ENCODE measurements around the gene MBD5. TPM values are rescaled to one million over a fixed set of nuclear protein-coding genes. Genes with fewer than 3 reads are reported as not detected.

Gene MBD5
- total RNA-seq, 1 donor from 2014 or later, result 42.1 TPM

DNA sequence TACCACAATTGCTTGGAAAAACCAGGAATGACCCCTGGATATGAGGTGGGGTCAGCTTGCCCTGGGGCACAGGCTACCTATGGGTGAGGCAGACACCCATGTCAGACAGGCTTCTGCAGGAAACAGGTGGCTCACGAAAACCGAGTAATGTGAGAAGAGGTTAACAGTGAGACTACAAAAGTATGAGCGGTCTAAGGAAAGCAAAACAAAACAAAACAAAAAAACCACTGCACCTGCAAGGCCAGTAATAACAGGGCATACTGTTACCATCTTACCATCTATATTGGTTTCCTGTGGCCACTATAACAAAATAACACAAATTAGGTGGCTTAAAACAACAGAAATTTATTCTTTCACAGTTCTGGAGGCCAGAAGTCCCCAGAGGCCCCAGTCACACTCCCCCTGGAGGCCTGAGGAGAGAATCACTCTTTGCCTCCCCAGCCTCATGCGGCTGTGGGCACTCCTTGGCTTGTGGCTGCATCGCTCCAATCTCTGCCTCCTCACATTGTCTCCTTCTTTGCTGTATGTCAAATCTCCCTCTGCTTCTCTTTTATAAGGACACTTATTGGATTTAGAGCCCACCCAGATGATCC lies 537.0 kb downstream of the MBD5 start:
- H3K27me3 ChIP-seq, result no peaks in the 10 kb centered on the region
- H3K27ac ChIP-seq, result no peak overlapping the region
- no peak for DNase-seq
- no peaks in the 10 kb centered on the region for H3K4me1 ChIP-seq
- TF ChIP-seq, protein P1, sequence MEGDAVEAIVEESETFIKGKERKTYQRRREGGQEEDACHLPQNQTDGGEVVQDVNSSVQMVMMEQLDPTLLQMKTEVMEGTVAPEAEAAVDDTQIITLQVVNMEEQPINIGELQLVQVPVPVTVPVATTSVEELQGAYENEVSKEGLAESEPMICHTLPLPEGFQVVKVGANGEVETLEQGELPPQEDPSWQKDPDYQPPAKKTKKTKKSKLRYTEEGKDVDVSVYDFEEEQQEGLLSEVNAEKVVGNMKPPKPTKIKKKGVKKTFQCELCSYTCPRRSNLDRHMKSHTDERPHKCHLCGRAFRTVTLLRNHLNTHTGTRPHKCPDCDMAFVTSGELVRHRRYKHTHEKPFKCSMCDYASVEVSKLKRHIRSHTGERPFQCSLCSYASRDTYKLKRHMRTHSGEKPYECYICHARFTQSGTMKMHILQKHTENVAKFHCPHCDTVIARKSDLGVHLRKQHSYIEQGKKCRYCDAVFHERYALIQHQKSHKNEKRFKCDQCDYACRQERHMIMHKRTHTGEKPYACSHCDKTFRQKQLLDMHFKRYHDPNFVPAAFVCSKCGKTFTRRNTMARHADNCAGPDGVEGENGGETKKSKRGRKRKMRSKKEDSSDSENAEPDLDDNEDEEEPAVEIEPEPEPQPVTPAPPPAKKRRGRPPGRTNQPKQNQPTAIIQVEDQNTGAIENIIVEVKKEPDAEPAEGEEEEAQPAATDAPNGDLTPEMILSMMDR (IDR thresholded peaks at IDR 0.05), result no peak
- no peaks in the 10 kb centered on the region for H3K9me3 ChIP-seq
- intact Hi-C loops (cut with DNase I), result no loop called here
- no peak overlapping the region for H3K4me3 ChIP-seq
- no peak for ATAC-seq
- H3K36me3 ChIP-seq, result no peaks in the 10 kb centered on the region

DNA sequence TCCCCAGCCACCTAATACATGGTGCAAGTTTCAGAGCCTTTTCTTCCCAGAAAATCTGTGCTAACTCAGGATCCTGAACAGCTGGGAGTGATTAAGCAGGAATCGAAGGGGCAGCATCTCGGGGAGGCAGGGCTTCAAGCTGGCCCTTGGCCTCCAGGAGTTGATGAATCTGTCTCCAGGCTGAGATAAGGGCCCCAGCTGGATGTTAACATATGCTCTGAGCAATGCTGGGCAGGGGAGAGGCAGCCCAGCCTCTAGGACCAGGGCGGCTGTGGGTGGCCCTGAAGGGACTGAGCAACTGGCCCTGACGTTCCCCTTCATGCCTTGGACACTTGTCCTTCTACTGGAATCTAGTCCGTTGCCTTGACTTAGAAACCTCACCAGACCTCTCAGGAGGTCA lies 539.6 kb downstream of the MBD5 start:
- intact Hi-C loops (cut with DNase I), result no loop called here
- Histone ChIP-seq H3K4me3 (no peak overlapping the region), H3K27ac (no peak overlapping the region), H3K9me3 (no peaks in the 10 kb centered on the region), H3K27me3 (no peaks in the 10 kb centered on the region), H3K36me3 (no peaks in the 10 kb centered on the region), H3K4me1 (no peaks in the 10 kb centered on the region)
- TF ChIP-seq, protein P1 (IDR thresholded peaks at IDR 0.05), result no peak
- ATAC-seq (no peak), DNase-seq (no peak)

DNA sequence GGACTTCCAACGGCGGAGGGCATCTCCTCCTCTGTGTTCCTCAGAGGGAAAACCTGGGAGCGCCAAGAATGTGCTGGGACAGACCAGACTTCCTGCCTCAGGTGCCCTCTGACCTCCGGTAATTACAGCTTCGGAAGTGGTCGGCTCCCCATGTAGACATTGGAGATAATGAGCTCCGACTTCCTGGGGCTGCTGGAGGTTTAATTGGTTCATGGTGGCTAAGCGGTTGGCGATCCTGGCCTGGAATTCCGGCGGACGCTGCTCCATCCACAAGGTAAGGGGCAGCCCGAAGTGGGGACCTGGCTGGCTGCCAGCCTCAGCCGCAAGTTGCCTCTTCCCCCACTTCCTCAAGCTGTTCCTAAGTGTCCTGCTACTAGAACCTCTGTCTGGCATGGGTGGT lies 540.5 kb downstream of the MBD5 start:
- TF ChIP-seq, protein P1 (IDR thresholded peaks at IDR 0.05), result no peak

DNA sequence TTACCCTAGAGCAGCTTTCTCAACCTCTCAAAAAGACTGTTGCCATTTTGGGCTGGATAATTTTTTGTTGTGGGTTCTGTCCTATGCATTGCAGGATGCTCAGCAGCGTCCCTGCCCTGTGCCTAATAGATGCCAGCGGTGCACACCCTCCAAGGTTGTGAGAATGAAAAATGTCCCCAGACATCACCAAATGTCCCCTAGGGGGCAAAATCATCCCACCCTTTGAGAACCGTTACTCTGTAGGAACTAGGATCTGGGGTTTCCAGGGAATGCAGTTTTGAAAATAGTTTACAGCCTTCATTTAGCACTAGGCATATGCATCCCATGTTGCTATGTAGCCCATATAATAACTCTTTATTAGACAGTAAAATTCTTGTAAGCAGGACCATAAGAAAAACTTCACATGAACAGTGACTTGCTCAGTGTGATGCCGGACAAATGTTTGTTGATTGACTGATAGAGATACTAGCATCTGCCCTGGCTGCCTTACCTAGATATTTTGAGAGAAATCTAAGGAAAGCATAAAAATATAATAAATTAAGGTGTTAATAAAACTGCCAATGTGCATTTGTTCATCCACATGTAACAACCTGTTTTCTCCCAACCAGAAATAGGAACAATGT lies 544.5 kb downstream of the MBD5 start:
- DNase-seq (no peak), ATAC-seq (peak; percentile 71)
- Histone ChIP-seq H3K4me3 (no peak overlapping the region), H3K9me3 (no peaks in the 10 kb centered on the region), H3K27ac (no peak overlapping the region), H3K4me1 (no peaks in the 10 kb centered on the region), H3K27me3 (no peaks in the 10 kb centered on the region), H3K36me3 (no peaks in the 10 kb centered on the region)
- intact Hi-C loops (cut with DNase I), result no loop called here
- TF ChIP-seq, protein P1 (IDR thresholded peaks at IDR 0.05), result peak; percentile 36

More for the DNA sequence above, 540.5 kb downstream of the MBD5 start:
- intact Hi-C loops (cut with DNase I), result no loop called here
- Histone ChIP-seq H3K27me3 (no peaks in the 10 kb centered on the region), H3K27ac (no peak overlapping the region), H3K4me3 (no peak overlapping the region), H3K36me3 (no peaks in the 10 kb centered on the region), H3K4me1 (no peaks in the 10 kb centered on the region), H3K9me3 (no peaks in the 10 kb centered on the region)
- ATAC-seq (no peak), DNase-seq (no peak)

Other genes with a start within 250 kb of the MBD5 start
- 19.0 TPM for gene ACVR2A, start 176.1 kb upstream of the MBD5 start, total RNA-seq
- 38.2 TPM for gene ORC4, start 354 bp upstream of the MBD5 start, total RNA-seq

Measured in upper lobe of right lung (tissue), 1 donor.